GM13977 (cell line): ENCODE measurements around the gene HTRA1.

ENCODE experiments used
- DNase-seq: peaks from one replicate; pipeline ENCODE4 v3.0.0; 2012; ENCODE audit warnings: low spot score
- CTCF ChIP-seq: IDR thresholded peaks from 2 replicates; pipeline ENCODE4 v1.5.1; 2012; ENCODE audit warnings: mild to moderate bottlenecking, control low read depth; ENCODE audit not compliant: insufficient read depth; ENCODE audit errors: extremely low read depth, missing control alignments
- in situ Hi-C: fragments of 300-500 bp; cut with MboI; formaldehyde crosslinking; loops from one replicate; pipeline ENCODE4 v1.12.0; 2022; ENCODE audit warnings: low sequenced_read_pairs, low pct_unique_long_range_greater_than_20kb, mixed read lengths, inconsistent platforms; ENCODE audit not compliant: unreplicated experiment

The HTRA1 gene

GRCh38 chr10:122463466-122464249, 2.3 kb downstream of the HTRA1 start:
- in situ Hi-C loops = no loop called here

GRCh38 chr10:122464250-122464510, 2.8 kb downstream of the HTRA1 start:
- no peak for DNase-seq
- no peak for TF ChIP-seq CTCF
- in situ Hi-C loops = no loop called here

More at GRCh38 chr10:122463466-122464249, 2.3 kb downstream of the HTRA1 start:
- no peak for TF ChIP-seq CTCF
- DNase-seq = no peak

- in situ Hi-C loops = no loop called here
- DNase-seq = no peak
Measured at GRCh38 chr10:122464586-122464985, 3.2 kb downstream of the HTRA1 start.

GRCh38 chr10:122465401-122466040, 4.2 kb downstream of the HTRA1 start:
- in situ Hi-C loops = no loop called here
- TF ChIP-seq CTCF = no peak
- DNase-seq = no peak

More at GRCh38 chr10:122464586-122464985, 3.2 kb downstream of the HTRA1 start:
- no peak for TF ChIP-seq CTCF

GRCh38 chr10:122466951-122467381, 5.6 kb downstream of the HTRA1 start:
- in situ Hi-C loops = no loop called here
- DNase-seq = no peak
- TF ChIP-seq CTCF = no peak

- TF ChIP-seq CTCF = no peak
- in situ Hi-C loops = no loop called here
- DNase-seq = no peak
Measured at GRCh38 chr10:122467701-122468100, 6.3 kb downstream of the HTRA1 start.
